ELR (cell line): ENCODE data around the gene LGALS9B.
"Not testable (repeated sequence)": the region's sequence is repeated elsewhere in the genome, so short reads cannot be mapped to it uniquely, and the experiment has no call there.

Experiments used
- DNase-seq: peaks from one replicate; pipeline ENCODE4 v3.0.0-alpha.2; 2015; ENCODE audit warnings: low read depth

LGALS9B gene

DNA sequence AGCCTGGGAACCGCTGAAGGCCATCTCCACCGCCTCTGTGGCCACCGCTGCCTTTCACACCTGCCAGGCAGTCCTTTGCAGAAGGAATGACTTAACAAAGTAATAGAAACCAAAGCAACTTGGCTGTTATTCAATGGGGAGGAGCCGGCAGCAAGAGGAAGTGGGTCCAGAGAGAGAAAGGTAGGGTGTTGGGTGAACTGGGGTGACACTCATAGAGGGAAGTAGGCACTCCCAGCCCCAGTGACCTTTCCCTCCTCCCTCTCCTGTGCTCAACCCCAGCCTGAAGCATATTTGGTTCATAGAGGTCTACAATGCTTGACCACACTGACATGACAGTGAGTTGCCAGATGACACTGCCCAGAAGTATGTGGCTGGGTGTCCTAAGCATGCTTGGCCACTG lies at the start of gene LGALS9B:
Gene LGALS9B (minus strand): TSS at position 93 of the 400 bp plus-strand sequence. CDS start 69 bp downstream, at position 24.
- DNase-seq, result not testable (repeated sequence)

DNA sequence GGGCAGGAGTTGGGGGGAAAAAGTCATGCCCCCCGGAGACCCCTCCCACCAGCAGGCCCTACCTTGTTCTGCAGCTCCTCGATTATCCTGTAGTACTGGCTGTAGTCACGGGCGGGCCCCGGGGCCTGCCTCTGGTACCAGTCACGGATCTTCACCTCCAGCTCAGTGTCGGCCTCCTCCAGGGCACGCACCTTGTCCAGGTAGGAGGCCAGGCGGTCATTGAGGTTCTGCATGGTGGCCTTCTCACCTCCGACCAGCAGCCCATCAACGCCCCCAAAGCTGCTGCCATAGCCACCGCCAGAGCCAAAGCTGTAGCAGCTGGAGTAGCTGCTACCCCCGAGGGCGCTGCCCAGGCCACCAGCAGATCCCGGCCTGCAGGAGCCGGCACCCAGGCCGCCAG lies 49.6 kb upstream of the LGALS9B start:
- DNase-seq, result not testable (repeated sequence)

DNA sequence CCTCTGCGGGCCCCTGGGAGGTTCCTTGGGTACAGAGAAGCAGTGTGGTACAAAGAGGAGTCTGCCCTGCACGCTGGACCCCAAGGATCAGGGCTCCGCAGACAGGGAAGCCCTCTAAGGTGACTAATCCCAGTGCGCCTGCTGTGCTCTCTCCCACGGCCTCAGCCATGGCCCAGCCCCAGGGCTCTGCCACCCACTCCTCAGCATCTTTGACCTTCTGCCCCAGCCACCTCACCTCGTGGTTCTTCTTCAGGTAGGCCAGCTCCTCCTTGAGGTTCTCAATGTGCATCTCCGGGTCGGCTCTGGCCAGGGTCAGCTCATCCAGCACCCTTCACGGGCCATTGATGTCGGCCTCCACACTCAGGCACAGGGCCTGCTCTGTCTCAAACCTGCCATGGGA lies 47.8 kb upstream of the LGALS9B start:
- not testable (repeated sequence) for DNase-seq

DNA sequence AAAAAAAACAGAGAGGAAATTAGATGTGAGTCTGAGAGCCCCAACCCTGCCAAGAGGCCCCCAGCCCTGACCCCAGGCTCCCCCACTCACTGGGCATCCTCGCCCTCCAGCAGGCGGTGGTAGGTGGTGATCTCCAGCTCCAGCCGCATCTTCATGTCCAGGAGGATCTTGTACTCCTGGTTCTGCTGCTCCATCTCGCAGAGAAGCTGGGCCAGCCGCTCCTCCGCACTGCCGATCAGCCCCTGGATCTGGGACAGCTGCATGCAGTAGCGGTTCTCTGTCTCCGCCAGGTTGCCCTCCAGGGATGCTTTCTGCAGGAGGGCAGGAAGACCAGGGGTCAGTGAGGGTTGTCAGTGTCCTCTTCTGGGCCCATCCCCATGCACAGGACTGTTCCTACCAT lies 46.2 kb upstream of the LGALS9B start:
- not testable (repeated sequence) for DNase-seq

DNA sequence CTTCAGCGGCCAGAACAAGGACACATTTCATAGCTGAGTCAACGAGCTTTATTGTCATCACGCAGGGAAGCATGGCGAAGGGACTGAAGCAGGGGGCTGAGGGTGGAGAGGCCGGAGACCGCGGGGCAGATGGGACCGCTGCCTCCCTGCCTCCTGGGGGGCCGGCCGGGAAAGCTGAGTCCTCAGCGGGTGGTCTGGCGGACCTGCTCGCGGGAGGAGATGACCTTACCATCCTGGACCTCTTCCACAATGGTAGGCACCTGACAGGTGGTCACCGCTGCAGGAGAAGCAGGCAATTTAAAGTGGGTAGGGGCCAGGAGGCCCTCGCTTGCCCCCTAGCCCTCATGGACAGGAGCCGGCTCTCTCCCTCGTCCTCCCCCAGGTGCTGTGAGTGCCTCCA lies 45.0 kb upstream of the LGALS9B start:
- DNase-seq, result not testable (repeated sequence)

DNA sequence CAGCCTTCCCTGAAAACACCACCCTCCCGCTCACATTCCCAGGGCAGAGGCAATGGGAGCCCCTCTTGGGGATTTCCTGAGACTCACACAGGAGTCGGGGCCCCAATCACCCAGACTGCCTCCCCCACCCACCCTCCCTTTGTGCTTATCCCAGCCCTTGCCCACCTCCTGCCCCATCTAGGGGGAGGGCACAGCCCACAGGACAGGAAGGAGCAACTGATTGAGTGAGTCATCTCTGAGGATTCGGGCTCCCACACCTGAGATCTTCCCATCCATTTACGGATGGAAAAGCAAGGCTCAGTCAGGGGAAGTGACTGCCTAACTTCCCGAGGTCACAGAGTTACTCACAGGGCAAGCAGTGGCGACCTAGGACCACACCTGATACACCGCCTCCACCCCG lies 44.4 kb upstream of the LGALS9B start:
- not testable (repeated sequence) for DNase-seq

DNA sequence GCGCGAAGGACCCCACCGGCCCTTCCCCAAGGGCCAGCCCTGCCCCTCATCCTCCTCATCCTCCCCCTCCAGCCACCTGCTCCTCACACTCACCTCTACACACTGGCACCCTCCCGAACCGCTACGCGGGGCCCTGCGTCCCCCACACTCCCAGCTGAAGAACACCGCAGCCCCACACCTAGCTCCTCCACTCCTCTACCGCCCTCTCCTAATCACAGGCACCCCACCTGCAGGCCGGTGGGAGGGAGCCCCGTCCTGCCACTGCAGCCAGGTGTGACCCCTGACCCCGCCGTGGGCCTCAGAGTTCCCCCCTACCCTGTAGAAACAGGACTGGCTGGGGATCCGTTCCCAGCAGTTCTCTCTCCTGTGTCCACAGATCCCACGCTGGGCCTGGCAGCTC lies 38.0 kb upstream of the LGALS9B start:
- not testable (repeated sequence) for DNase-seq

DNA sequence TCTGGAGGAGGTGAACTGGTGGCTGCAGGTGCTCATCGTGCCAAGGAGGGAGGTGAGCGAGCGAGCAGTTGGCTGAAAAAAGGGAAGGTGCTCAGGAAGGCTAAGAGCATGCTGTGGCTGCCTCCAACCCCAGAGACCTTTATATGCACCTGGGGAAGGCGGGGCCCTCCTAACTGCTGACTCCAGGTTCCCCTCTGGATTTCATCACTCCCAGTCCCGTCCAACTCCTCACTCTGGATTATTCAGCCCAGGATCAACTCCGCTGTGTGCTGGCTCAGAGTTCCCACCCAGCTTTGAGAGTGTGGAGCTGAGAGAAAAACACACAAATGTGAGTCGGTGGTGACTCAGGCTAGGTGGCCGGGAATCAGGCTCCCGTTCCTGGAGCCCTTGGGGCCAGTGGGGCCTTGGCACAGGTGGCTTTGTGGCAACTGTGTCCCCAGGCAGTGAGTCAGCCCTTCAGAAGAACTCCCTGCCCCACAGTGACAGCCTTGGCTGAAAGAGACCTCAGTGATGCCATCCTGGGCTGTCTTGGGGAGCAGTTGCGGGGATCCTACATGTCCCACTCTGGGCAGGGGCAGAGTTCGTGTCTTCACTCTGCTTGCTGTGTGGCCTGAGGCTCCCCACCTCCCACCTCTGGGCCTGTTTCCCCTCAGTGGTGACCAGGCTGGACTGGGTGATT lies 37.2 kb upstream of the LGALS9B start:
- not testable (repeated sequence) for DNase-seq

DNA sequence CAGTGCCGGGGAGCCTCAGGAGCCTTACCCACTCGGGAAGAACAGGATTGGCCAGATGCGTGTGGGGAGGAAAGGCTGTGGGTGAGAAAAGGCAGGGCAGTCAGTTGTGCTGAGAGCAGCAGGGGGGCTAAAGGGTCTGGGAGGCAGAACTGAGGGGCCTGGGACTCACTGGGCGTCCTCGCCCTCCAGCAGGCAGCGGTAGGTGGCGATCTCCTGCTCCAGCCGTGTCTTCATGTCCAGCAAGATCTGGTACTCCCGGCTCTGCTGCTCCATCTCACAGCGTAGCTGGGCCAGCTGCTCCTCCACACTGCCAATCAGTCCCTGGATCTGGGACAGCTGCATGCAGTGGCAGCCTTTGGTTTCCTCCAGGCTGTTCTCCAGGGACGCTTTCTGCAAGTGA lies 34.6 kb upstream of the LGALS9B start:
- DNase-seq, result not testable (repeated sequence)

DNA sequence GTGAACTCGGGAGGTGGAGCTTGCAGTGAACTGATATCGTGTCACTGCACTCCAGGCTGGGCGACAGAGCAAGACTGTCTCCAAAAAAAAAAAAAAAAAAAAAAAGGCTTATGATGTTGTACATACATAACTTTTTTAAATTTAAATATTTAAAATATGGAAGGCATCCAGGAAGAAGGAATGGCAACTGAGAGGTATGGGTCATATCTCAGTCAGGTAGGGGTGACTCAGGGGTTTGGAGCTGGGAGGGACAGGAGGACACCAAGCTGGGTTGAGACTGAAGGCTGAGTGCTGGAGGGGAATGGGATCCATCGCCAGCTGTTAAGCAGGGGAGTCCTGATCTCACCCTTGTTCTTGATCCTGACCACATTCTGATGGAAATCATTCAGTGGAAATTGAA lies 33.0 kb upstream of the LGALS9B start:
- DNase-seq, result not testable (repeated sequence)

DNA sequence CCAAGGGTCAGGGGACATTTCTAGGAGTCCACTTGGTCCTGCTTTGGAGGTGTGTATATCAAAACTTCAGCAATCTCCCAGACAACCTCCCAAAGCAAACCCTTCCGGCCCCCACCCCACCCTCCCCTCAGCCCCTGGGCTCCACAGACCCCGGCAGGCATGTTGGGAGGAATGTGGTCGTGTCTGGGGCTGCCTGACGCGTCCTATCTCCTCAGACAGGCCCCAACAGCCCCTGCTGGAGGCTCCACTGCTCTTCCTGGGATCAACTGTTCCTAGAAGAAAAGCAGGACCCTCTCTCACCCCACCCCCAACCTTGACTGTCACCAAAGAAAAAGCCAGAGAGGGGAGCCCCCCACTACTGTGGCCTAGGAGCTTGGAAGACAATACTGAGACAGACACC lies 28.1 kb upstream of the LGALS9B start:
- DNase-seq, result not testable (repeated sequence)

DNA sequence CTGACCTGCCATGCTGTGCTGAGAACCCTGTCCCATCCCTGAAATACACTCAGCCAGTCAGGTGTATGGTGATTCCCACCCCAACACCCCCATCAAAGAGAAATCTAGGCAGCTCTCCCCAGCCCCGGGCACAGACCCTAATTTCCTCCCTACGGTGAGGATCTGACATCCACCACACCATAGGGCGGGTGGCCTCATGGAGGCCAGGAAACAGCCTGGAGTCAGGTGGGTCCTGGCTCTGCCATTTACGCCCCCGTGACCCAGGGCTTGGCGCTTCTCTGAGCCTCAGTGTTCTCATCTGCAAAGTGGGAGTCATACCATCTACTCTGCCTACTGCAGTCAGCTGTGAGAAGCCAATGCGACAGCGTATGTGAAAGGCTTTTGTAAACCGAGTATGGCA lies 27.4 kb upstream of the LGALS9B start:
- not testable (repeated sequence) for DNase-seq

DNA sequence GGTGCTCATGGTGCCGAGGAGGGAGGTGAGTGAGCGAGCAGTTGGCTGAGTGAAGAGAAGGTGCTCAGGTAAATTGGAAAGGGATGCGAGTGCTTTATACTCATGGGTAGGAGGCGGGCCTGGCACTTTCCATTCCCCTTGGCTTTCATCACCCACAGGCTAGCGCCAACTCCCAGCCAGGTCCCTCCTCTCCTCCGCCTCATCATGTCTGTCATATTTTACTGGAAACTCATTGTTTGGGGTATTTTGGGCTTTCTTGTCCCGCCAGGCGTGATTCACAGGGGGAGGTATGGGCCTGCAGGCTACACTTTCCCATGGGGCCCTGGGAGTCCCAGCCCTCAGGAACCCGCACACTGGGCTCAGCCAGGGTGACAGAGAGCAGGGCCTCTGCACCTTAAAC lies 26.8 kb upstream of the LGALS9B start:
- not testable (repeated sequence) for DNase-seq

DNA sequence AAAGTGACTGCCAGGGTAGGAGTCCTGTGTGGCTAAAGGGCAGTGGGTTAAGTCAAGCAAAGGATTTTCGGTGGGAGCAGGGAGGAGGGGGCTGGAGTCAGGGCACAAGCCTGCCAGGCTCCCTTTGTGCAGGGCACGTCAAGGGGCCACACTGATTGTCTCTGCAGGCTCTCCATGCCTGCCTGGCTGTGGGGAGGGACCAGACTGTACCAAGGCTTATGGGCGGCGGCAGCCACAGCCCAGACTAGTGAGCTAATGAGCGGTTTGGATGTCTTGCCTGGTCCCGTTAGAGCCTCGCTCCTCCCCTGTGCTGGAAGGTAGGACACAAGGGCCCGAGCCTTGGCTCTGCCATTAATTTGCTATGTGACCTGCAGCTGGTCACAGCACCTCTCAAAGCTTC lies 25.6 kb upstream of the LGALS9B start:
- DNase-seq, result not testable (repeated sequence)

DNA sequence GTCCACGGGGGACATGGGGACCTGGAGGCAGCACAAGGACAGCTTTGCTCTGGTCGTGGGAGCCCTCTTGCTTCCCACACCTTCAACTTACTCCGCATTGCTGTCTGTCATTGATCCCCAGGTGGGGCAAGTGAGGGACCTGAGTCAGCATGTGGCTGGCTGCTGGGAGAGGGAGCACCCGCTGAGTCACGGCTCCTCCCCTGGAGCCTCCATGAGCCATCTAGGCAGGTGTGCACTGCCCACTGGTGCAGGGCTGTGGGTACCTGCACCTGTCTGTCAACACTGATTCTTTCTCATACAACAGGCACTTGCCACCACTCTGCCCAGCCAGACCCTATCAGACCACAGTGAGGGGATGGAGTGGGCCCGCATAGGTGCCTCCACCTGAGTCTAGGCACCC lies 24.8 kb upstream of the LGALS9B start:
- DNase-seq, result not testable (repeated sequence)

DNA sequence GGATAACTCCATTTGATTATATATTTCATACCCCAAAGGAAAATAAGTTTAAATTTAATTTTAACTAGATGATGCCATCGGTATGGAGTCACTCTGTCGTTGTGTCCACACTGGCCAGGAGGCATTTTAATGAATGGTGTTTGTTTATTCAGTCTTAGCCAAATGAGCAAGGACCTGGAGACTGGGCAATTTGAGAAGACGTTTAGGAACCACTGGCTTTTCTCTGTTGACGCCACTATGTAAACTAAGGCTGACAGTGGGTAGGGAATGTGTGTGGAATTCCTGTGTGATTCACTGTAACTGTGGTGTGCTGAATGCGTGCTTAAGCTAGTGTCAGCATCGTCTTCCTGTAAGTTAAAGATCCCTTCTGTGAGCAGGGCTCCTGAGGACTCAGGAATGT lies 17.6 kb upstream of the LGALS9B start:
- peak; percentile 39 for DNase-seq

DNA sequence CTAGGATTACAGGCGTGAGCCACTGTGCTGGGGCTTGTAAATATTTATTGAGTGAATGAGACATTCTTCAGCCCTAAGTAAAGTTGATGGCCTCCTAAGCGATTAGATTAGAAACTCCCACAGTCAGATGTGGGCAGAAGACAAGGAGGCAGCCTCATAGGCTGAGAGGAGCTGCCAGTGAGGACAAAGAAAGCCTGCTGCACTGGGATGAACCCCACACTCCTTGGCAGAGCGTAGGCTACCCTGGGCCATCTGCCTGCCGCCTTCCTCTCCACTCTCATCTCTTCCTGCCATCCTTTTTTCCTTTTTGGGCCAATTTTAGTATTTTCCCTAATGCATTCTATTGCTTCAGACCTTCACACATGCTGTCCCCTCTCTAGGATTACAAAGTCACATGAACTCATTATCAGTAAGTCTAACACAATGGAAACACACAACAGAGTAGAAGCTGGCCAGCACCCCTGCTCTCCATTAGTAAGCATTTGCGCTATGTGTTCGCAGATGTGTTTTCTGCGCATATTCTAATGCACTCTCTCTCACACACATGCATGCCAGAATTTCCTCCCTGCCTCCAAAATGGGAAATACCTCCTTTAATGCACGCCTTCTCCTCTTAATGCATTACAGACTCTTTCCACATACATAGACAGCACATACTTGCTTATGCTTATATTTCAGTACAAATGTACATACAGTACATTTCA lies 12.7 kb upstream of the LGALS9B start:
- DNase-seq, result not testable (repeated sequence)

DNA sequence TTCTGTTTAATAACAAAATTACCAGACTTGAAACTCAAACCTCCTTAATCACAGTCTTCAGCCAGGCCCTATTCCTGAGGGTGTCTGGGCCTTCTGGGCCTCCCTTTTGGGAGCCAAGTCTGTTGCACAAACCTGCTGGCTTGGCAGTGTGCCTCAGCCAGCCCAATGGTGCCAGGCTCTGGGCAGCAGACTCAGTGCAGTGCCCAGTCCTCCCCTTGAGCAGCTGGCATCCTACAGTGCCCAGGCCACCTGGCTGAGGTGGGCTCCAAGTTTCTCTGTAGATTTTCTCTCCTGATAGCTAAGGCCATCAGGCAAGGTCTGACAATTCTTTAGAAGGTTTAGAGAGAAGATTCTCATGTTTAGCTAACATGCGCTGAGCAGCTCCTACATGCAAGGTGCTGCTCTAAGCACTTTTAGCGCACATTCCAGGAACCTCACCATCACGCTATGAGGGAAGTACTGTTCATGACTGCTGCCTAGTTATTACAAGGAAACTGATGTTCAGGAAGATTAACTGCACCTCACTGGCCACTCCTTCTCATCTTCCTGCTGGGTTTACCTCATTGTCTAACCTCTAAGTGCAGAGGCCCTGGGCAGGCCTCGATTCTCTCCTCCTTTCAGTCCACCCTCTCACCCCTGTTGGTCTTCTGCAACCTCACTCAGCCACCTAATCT lies 10.2 kb upstream of the LGALS9B start:
- DNase-seq, result not testable (repeated sequence)

DNA sequence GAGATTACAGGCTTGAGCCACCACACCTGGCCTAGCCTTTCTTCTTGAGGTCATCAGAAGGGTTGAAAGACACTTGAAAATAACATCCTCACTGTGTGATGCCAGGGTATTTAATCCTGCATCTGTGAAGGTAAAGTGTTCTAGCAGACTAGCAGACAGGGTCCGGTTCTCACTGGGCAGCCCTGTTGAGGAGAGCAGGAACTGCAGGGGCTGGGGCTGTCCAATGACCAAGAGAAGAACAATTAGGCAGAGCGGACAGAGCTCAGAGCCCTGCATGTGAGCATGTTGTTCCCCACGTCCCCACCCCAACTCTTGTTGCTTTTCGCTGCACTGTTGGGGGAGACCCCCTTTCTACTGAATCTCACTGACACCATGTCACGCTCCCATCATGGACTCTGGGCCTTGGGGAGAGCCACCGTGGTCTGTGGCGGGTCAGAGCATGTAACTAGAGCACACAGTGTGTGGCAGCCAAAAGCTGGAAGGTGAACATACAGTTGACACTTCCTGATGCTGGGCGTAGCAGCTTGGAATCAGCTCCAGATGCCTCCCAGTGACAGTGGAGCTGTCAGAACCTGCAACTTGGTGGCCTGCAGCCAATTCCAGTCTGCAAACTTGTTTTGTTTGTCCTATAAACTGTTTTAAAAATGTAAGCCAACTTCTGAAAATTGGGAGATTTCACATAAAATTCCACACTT lies 7.9 kb upstream of the LGALS9B start:
- not testable (repeated sequence) for DNase-seq

DNA sequence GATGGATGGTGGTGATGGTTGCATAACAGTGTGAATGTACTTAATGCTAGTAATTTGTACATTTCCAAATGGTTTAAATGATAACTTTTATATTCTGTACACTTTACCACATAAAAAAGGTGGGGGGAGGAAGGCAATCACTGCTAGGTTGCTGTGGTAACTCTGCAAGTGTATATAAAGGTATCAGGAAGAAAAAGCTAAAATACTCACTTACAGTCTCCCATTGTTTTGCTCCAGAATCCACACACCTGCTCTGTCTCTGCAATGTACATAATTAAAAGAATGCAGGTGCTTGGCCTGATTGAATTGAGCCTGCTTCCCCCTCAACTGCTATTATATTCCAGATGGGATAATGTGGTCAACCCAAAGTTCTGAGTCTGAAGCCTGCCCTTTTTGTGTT lies 6.7 kb upstream of the LGALS9B start:
- not testable (repeated sequence) for DNase-seq

DNA sequence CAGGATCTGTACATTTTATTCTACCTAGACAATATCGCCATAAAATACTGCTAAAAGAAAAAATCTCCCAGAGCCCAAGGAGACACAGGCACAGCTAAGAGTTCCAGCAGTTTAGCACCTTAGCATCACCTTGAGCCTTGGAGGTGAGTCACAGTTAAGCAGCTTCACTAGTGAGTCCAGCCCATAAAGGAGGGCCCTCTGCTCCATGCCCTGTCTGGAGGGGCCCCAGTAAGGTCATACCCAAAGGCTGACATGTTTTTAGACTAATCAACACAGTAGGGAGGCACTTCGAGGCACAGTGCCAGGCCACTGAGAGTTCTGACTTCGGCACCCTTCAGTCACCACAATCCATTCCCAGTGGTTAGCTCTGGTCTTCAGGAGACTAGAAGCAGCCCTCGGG lies 2.6 kb upstream of the LGALS9B start:
- not testable (repeated sequence) for DNase-seq

DNA sequence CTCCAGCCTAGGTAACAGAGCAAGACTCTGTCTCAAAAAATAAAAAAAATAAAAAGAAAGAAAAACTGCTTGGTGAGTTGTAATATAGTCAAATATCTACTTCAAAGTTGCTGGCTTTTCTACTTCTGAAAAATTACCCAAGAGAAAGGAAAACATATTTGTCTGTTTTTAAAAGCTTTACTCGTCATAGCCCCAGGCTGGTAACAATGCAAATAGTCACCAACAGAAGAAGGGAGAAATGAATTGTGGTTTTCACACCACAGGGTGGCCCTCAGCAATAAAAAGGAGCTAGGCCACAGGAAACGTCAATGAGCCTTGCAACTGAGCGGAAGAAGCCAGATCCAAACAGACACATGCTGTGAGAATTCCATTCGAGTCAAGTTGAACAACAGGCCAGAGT lies 1.8 kb upstream of the LGALS9B start:
- DNase-seq, result not testable (repeated sequence)
